ENCODE results near the gene POLN.

- TF ChIP-seq CTCF (conservative IDR thresholded peaks at IDR 0.05; ENCODE audit: low read length) (no peak), EZH2phosphoT487 (IDR thresholded peaks at IDR 0.05; ENCODE audit: borderline replicate concordance) (no peak)
Observed at GRCh38 chr4:2251795-2252529, 10.0 kb upstream of the POLN start.

Data from Loucy (cell line).